SK-N-SH (cell line): ENCODE results near the gene ERC1. TPM values are rescaled to one million over a fixed set of nuclear protein-coding genes. Genes with fewer than 3 reads are reported as not detected.

Experiments used
- CTCF ChIA-PET: fragments of 300-600, 350-600 bp; formaldehyde crosslinking; extraction: SDS; loops from one replicate; lab custom pipeline; 2021; lab: Yijun Ruan, JAX
- POLR2A ChIA-PET: fragments of 350-600 bp; sonication (Branson Sonifier 250); formaldehyde crosslinking; extraction: SDS; loops from one replicate; lab custom pipeline; 2020; ENCODE audit warnings: antibody characterized with exemption, inconsistent platforms; lab: Yijun Ruan, JAX
- DNase-seq: peaks from one replicate; pipeline ENCODE4 v3.0.0; 2012
- H2AFZ ChIP-seq: fragments of 200-600 bp; sonication (generic); 2 replicates; pipeline ENCODE4 v1.8.1; 2016; ENCODE audit warnings: antibody characterized with exemption, mild to moderate bottlenecking, low read depth
- H3F3A ChIP-seq: fragments of 200-600 bp; sonication (generic); replicated peaks from 2 replicates; pipeline ENCODE3; 2016; ENCODE audit warnings: antibody characterized with exemption, mild to moderate bottlenecking; ENCODE audit not compliant: insufficient read depth
- H3K27ac ChIP-seq, 2 experiments: fragments of 200-500 bp in 1 of 2; fragments of 200-600 bp in 1 of 2; sonication (Bioruptor generic) in 1 of 2; sonication (generic), shearing (Covaris generic) in 1 of 2; 2 replicates each; pipeline versions ENCODE4 v1.5.1 to v1.6.1; 2014 to 2016; ENCODE audit warnings: low read depth in 2 of 2, inconsistent platforms in 1 of 2, low read length in 1 of 2, mild to moderate bottlenecking in 1 of 2, mixed read lengths in 1 of 2
- H3K27me3 ChIP-seq: fragments of 200-600 bp; sonication (generic), shearing (Covaris generic); 2 replicates; pipeline ENCODE4 v1.6.1; 2016; ENCODE audit warnings: mixed run types; ENCODE audit not compliant: insufficient read depth
- H3K36me3 ChIP-seq, 2 experiments: fragments of 200-500 bp in 1 of 2; fragments of 200-600 bp in 1 of 2; sonication (Bioruptor generic) in 1 of 2; sonication (generic) in 1 of 2; replicated peaks in 1 of 2; 2 replicates each; pipeline versions ENCODE3 to v1.5.1; 2014 to 2016; ENCODE audit warnings: low read length in 1 of 2, mild to moderate bottlenecking in 1 of 2; ENCODE audit not compliant: insufficient read depth in 2 of 2, control insufficient read depth in 1 of 2
- H3K4me1 ChIP-seq, 2 experiments: fragments of 200-500 bp in 1 of 2; fragments of 200-600 bp in 1 of 2; sonication (Bioruptor generic) in 1 of 2; sonication (generic), shearing (Covaris generic) in 1 of 2; 2 replicates each; pipeline versions ENCODE4 v1.5.1 to v1.6.1; 2014 to 2016; ENCODE audit warnings: low read depth in 1 of 2, low read length in 1 of 2, mixed run types in 1 of 2; ENCODE audit not compliant: insufficient read depth in 2 of 2, control insufficient read depth in 1 of 2
- H3K4me2 ChIP-seq: fragments of 200-600 bp; sonication (generic), shearing (Covaris generic); 2 replicates; pipeline ENCODE4 v1.6.1; 2017; ENCODE audit warnings: mixed run types
- H3K4me3 ChIP-seq, 2 experiments: fragments of 200-500 bp in 1 of 2; fragments of 200-600 bp in 1 of 2; sonication (Bioruptor generic) in 1 of 2; sonication (generic), shearing (Covaris generic) in 1 of 2; 2 replicates each; pipeline versions ENCODE4 v1.5.1 to v1.8.1; 2014 to 2016; ENCODE audit warnings: low read depth in 2 of 2, inconsistent platforms in 1 of 2, low read length in 1 of 2, mild to moderate bottlenecking in 1 of 2, mixed read lengths in 1 of 2, moderate library complexity in 1 of 2
- H3K79me2 ChIP-seq: fragments of 200-600 bp; sonication (generic); 2 replicates; pipeline ENCODE4 v1.8.1; 2017; ENCODE audit warnings: mild to moderate bottlenecking; ENCODE audit not compliant: insufficient read depth
- H3K9ac ChIP-seq: fragments of 200-600 bp; sonication (generic); 2 replicates; pipeline ENCODE4 v1.6.1; 2017; ENCODE audit warnings: mixed run types
- H3K9me2 ChIP-seq: fragments of 200-600 bp; sonication (generic); 2 replicates; pipeline ENCODE4 v1.6.1; 2017; ENCODE audit warnings: mixed run types
- H3K9me3 ChIP-seq: fragments of 200-600 bp; sonication (generic); 2 replicates; pipeline ENCODE4 v1.6.1; 2017; ENCODE audit warnings: mixed run types, mild to moderate bottlenecking, moderate library complexity
- H4K20me1 ChIP-seq: fragments of 200-600 bp; sonication (generic); 2 replicates; pipeline ENCODE4 v1.6.1; 2017; ENCODE audit warnings: mild to moderate bottlenecking, mixed run types; ENCODE audit not compliant: insufficient read depth
- ELF1 ChIP-seq: IDR thresholded peaks from 2 replicates; pipeline ENCODE4 v1.4.0; 2012
- FOXJ3 ChIP-seq: sonication (generic); formaldehyde crosslinking; IDR thresholded peaks from 2 replicates; pipeline ENCODE4 v1.5.1; 2020; ENCODE audit warnings: mild to moderate bottlenecking, missing genetic modification reagents
- FOXM1 ChIP-seq: IDR thresholded peaks from 2 replicates; pipeline ENCODE4 v1.4.0; 2012; ENCODE audit warnings: low read depth, mild to moderate bottlenecking
- GABPA ChIP-seq: IDR thresholded peaks from 2 replicates; pipeline ENCODE4 v1.4.0; 2012; ENCODE audit warnings: low read depth, mild to moderate bottlenecking
- JUND ChIP-seq: IDR thresholded peaks from 2 replicates; pipeline ENCODE4 v1.4.0; 2012
- MEF2A ChIP-seq: IDR thresholded peaks from 2 replicates; pipeline ENCODE4 v1.4.0; 2012; ENCODE audit warnings: low read depth, borderline replicate concordance
- MXI1 ChIP-seq: IDR thresholded peaks from 2 replicates; pipeline ENCODE4 v1.6.1; 2012; ENCODE audit warnings: mild to moderate bottlenecking, low read depth, low read length, improper control_type of control experiment
- NFIC ChIP-seq: IDR thresholded peaks from 2 replicates; pipeline ENCODE4 v1.4.0; 2012; ENCODE audit warnings: borderline replicate concordance
- PBX3 ChIP-seq: IDR thresholded peaks from 2 replicates; pipeline ENCODE4; 2012
- POLR2AphosphoS5 ChIP-seq: IDR thresholded peaks from 2 replicates; pipeline ENCODE4 v1.6.1; 2012; ENCODE audit warnings: low read depth, low read length
- RXRA ChIP-seq: IDR thresholded peaks from 2 replicates; pipeline ENCODE4 v1.4.0; 2012; ENCODE audit warnings: low read depth, mild to moderate bottlenecking, borderline replicate concordance
- SIN3A ChIP-seq: IDR thresholded peaks from 2 replicates; pipeline ENCODE4 v1.6.1; 2012; ENCODE audit warnings: low read depth, mild to moderate bottlenecking, low read length, moderate library complexity, borderline replicate concordance
- SMC3 ChIP-seq: IDR thresholded peaks from 2 replicates; pipeline ENCODE4 v1.6.1; 2012; ENCODE audit warnings: low read depth, low read length, improper control_type of control experiment
- TEAD4 ChIP-seq: IDR thresholded peaks from 2 replicates; pipeline ENCODE4 v1.4.0; 2012; ENCODE audit warnings: mild to moderate bottlenecking, borderline replicate concordance; ENCODE audit not compliant: insufficient read depth
- USF2 ChIP-seq: fragments of 150-350 bp; IDR thresholded peaks from 2 replicates; pipeline ENCODE4 v1.6.1; 2017; ENCODE audit warnings: antibody characterized with exemption, low read length, low read depth, borderline replicate concordance
- WGBS: methylation state at CpG from one replicate; pipeline ENCODE4 v1.1.6; 2017; ENCODE audit warnings: low lambda C conversion rate; 5-methylcytosine and 5-hydroxymethylcytosine counted together
- polyA plus RNA-seq, 3 experiments: library from polyadenylated mRNA; depleted of rRNA; stranded (reverse); fragments of >200 nt; gene quantifications; 2 replicates each; pipeline ENCODE4 v1.2.3, GENCODE V29; 2012
- TF ChIP-seq, protein P1 (sequence below): IDR thresholded peaks from 2 replicates; pipeline ENCODE4 v1.4.0; 2012; ENCODE audit warnings: low read depth, borderline replicate concordance
- TF ChIP-seq, protein P2 (sequence below): IDR thresholded peaks from 2 replicates; pipeline ENCODE4 v1.4.0; 2012; ENCODE audit warnings: low read depth
- TF ChIP-seq, protein P3 (sequence below): fragments of 150-350 bp; IDR thresholded peaks from 2 replicates; pipeline ENCODE4 v1.6.1; 2016; ENCODE audit warnings: mild to moderate bottlenecking, low read depth, low read length

The ERC1 gene
- polyA plus RNA-seq, 1 of the 3 experiments (the other 2 are of a cell fraction): 7.5 TPM

- no peak overlapping the region for H3K4me2 ChIP-seq
- H3K4me1 ChIP-seq: no peaks in the 10 kb centered on the region; a peak in 1 of 4 replicates
- no peaks in the 10 kb centered on the region for H3K36me3 ChIP-seq
- H3K9me3 ChIP-seq: no peaks in the 10 kb centered on the region
- DNase-seq: no peak
- H3K9me2 ChIP-seq: no peaks in the 10 kb centered on the region
- 83% methylated on average over 5 of the region's 5 CpGs for WGBS
- no peak overlapping the region for H3K27ac ChIP-seq
- no peaks in the 10 kb centered on the region for H3K79me2 ChIP-seq
- H3K27me3 ChIP-seq: no peaks in the 10 kb centered on the region
- POLR2A ChIA-PET: no interaction called here
- H3K9ac ChIP-seq: no peak overlapping the region
- no peak overlapping the region for H3K4me3 ChIP-seq
- H4K20me1 ChIP-seq: no peaks in the 10 kb centered on the region
- H2AFZ ChIP-seq: no peak overlapping the region
- TF ChIP-seq MEF2A: no peak
- no peak for TF ChIP-seq USF2
- TF ChIP-seq NFIC: no peak
- TF ChIP-seq SMC3: no peak
- TF ChIP-seq, protein P1, sequence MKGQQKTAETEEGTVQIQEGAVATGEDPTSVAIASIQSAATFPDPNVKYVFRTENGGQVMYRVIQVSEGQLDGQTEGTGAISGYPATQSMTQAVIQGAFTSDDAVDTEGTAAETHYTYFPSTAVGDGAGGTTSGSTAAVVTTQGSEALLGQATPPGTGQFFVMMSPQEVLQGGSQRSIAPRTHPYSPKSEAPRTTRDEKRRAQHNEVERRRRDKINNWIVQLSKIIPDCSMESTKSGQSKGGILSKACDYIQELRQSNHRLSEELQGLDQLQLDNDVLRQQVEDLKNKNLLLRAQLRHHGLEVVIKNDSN: no peak
- no peak for TF ChIP-seq FOXJ3
- TF ChIP-seq PBX3: no peak
- no peak for TF ChIP-seq ELF1
- TF ChIP-seq MXI1: no peak
- no peak for TF ChIP-seq POLR2AphosphoS5
- no peak for TF ChIP-seq GABPA
- no peak for TF ChIP-seq RXRA
- TF ChIP-seq, protein P2, sequence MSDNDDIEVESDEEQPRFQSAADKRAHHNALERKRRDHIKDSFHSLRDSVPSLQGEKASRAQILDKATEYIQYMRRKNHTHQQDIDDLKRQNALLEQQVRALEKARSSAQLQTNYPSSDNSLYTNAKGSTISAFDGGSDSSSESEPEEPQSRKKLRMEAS: no peak
- TF ChIP-seq JUND: no peak
- no peak for TF ChIP-seq SIN3A
- H3F3A ChIP-seq: peaks cover 3% of the 10 kb centered on the region
- CTCF ChIA-PET: interaction anchor here (1.0 to 1.2 kb wide), 2 partner anchors 9 to 114 kb away, joined by 5 read pairs; no protein-coding TSS in a partner anchor
Measured at GRCh38 chr12:979349-979748, 11.7 kb upstream of the ERC1 start.

DNA sequence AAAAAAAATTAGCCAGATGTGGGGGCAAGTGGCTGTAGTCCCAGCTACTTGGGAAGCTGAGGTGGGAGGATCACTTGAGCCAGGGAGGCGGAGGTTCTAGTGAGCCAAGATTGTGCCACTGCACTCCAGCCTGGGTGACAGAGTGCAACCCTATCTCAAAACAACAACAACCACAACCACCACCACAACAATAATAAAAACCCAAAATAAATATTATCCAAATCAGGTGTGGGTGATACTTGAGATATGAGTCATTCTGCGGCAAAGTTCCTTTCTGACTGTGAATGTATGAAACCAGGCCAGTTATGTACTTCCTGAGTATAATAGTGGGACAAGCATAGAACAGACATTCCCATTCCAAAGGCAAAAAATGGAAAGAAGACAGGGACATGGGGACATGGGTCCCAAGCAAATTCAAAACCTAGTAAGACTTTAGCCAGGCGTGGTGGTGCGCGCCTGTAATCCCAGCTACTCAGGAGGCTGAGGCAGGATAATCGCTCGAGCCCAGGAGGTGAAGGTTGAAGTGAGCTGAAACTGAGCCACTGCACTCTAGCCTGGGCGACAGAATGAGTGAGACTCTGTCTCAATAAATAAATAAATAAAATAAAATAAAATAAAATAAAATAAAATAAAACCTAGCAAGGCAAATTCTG lies 9.7 kb upstream of the ERC1 start:
- no peaks in the 10 kb centered on the region for H4K20me1 ChIP-seq
- no peaks in the 10 kb centered on the region for H3K9me2 ChIP-seq
- POLR2A ChIA-PET: no interaction called here
- H3K4me1 ChIP-seq: no peaks in the 10 kb centered on the region; a peak in 1 of 4 replicates
- H3K36me3 ChIP-seq: peaks cover 0 to 5% of the 10 kb centered on the region in 2 experiments
- CTCF ChIA-PET: interaction anchor here (1.2 kb wide), 1 partner anchor 32 kb away, joined by 3 read pairs; the partner anchor contains the start of gene RAD52
- 92% methylated on average over 8 of the region's 8 CpGs for WGBS
- no peaks in the 10 kb centered on the region for H3K27me3 ChIP-seq
- H3K9me3 ChIP-seq: no peaks in the 10 kb centered on the region
- no peaks in the 10 kb centered on the region for H3K79me2 ChIP-seq
- DNase-seq: no peak
- no peak overlapping the region for H3K4me3 ChIP-seq
- H3F3A ChIP-seq: peaks cover 3% of the 10 kb centered on the region
- TF ChIP-seq USF2 (no peak), TEAD4 (no peak), FOXM1 (no peak), NFIC (no peak)
- TF ChIP-seq, protein P3, sequence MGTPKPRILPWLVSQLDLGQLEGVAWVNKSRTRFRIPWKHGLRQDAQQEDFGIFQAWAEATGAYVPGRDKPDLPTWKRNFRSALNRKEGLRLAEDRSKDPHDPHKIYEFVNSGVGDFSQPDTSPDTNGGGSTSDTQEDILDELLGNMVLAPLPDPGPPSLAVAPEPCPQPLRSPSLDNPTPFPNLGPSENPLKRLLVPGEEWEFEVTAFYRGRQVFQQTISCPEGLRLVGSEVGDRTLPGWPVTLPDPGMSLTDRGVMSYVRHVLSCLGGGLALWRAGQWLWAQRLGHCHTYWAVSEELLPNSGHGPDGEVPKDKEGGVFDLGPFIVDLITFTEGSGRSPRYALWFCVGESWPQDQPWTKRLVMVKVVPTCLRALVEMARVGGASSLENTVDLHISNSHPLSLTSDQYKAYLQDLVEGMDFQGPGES: no peak
- no peak overlapping the region for H3K4me2 ChIP-seq
- H2AFZ ChIP-seq: no peak overlapping the region
- H3K9ac ChIP-seq: no peak overlapping the region
- H3K27ac ChIP-seq: no peak overlapping the region
